IPS-15b (cell line): Measurements from ENCODE around the gene SMAP2.

ENCODE experiments used
- H3K27me3 ChIP-seq: one replicate; pipeline ENCODE4 v1.6.1; 2013; ENCODE audit warnings: low read length; ENCODE audit not compliant: control insufficient read depth, insufficient read depth
- H3K36me3 ChIP-seq: one replicate; pipeline ENCODE4 v1.6.1; 2013; ENCODE audit warnings: low read length; ENCODE audit not compliant: control insufficient read depth, insufficient read depth
- H3K4me1 ChIP-seq: one replicate; pipeline ENCODE4 v1.6.1; 2013; ENCODE audit warnings: mild to moderate bottlenecking, low read length; ENCODE audit not compliant: control insufficient read depth, insufficient read depth
- H3K4me3 ChIP-seq: one replicate; pipeline ENCODE4 v1.5.1; 2013; ENCODE audit warnings: low read depth, low read length
- H3K9ac ChIP-seq: one replicate; pipeline ENCODE4 v1.6.1; 2013; ENCODE audit warnings: low read depth, mild to moderate bottlenecking, low read length
- H3K9me3 ChIP-seq: one replicate; pipeline ENCODE4 v1.6.1; 2013; ENCODE audit warnings: mild to moderate bottlenecking, low read length; ENCODE audit not compliant: control insufficient read depth, insufficient read depth

SMAP2 gene

DNA sequence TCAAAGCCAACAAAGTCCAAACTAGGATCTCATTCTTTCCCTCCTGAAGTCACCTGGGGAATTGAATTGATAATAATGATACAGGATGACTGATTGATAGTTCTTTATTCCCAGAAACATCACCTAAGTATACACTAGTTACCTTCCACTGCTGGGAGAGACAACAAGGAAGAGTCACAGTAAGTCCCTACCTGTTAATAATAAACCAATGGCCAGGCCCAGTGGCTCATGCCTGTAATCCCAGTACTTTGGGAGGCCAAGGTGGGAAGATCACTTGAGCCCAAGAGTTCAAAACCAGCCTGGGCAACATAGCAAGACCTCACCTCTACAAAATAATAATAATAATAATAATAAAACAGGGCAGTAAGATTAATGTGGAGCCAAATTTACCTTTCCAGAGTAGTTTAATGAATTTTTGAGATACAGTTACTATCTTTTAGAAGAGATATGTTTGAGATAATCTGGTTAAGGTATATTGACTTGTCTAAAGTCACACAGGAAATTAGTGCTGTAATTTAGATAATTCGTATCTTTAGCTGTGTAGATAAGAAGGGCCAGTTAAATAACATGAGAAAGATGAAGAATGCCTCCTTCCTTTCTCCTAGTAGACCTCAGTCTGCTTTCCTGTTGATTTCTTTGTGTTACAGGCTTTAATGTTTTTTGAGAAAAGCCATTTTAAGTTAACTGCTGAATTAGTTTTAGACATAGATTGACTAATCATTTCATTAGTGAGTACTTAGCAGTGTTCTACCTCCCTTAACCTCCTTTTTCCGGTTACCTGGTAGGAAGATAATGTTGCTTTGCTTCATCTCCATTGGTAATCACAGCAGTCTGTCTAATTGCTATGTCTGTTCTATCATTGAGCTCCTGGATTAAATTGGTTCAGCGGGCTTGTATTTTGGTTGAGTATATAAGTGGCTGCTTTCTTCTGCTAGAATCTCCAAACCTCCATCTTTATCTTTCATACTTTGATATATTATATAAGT, 22.0 kb downstream of the SMAP2 start:
- Histone ChIP-seq H3K9me3 (no peaks in the 10 kb centered on the region), H3K4me3 (no peak overlapping the region), H3K27me3 (no peaks in the 10 kb centered on the region), H3K9ac (no peak overlapping the region), H3K36me3 (no peaks in the 10 kb centered on the region), H3K4me1 (no peaks in the 10 kb centered on the region)

DNA sequence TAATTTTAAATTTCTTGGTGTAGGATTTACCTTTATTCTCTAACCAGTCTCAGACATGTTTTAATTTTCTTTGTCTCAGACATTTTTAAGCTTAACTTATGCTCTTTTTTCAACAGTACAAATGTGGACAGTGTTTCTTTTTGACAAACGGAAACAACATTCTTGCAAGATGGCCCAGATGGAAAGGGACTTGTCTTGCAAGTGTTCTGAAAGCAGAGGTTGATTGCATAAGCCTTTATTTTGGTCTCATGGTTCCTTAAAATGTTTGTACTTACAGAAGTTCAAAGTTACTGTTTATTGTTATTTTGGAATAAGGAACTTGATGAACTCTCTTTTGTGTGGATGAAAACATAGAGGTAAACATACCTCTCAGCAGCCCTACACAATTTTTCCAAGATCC, 22.9 kb downstream of the SMAP2 start:
- no peak overlapping the region for H3K9ac ChIP-seq
- H3K4me3 ChIP-seq: no peak overlapping the region
- no peaks in the 10 kb centered on the region for H3K36me3 ChIP-seq
- no peaks in the 10 kb centered on the region for H3K27me3 ChIP-seq
- H3K9me3 ChIP-seq: no peaks in the 10 kb centered on the region
- no peaks in the 10 kb centered on the region for H3K4me1 ChIP-seq

DNA sequence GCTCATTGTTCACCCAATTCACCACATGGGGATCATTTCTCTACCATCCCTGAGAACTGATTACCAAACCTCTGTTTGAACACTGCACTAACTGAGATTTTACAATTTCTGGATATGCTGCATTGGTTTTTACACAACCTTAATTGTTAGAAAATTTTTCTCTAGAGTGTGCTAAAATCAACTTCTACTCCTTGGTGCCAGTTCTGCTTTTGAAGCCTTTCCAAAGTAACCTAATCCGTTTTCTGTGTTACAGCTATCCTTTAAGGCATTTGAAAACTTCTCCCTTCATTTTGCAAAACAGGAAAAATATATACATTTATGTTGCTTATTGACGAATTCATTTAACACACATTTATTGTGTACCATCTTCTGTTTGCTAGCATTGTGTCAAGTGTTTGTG, 23.7 kb downstream of the SMAP2 start:
- no peaks in the 10 kb centered on the region for H3K4me1 ChIP-seq
- H3K9ac ChIP-seq: no peak overlapping the region

DNA sequence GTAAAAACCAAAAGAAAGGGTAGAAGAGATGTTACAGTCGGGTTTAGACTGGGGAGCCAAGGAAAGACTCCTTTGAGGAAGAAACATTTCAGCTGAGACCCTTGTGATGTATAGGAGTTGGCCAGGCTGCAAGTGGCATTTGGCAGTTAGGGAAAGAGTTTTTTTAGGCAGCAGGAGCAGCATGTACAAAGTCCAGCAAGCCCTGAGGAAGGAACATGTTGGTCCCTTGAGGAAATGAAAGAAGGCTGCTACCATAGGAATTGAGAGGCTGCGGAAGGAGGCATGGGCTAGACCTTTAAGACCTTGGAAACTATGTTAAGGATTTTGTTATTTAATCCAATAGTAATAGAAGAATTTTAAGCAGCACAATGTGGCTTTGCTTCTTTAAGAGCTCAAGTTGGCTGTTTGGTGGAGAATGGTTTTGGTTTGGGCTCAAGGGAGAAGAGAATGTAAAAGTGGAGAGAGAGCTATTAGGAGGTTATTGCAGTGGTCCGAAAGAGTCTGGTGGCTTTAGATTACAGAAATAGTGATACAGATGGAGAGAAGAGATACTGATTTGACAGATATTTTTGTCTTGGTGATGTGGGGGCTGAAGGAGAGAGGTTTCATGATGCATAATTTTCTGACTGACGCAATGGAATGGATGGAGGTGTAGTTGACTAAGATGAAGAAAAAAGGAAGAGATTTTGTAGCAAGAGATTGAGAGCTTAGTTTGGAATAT, 26.6 kb downstream of the SMAP2 start:
- Histone ChIP-seq H3K27me3 (no peaks in the 10 kb centered on the region), H3K36me3 (no peaks in the 10 kb centered on the region), H3K4me3 (no peak overlapping the region), H3K9me3 (no peaks in the 10 kb centered on the region), H3K9ac (no peak overlapping the region), H3K4me1 (no peaks in the 10 kb centered on the region)

More for the DNA sequence above, 23.7 kb downstream of the SMAP2 start:
- Histone ChIP-seq H3K36me3 (no peaks in the 10 kb centered on the region), H3K9me3 (no peaks in the 10 kb centered on the region), H3K27me3 (no peaks in the 10 kb centered on the region), H3K4me3 (no peak overlapping the region)

DNA sequence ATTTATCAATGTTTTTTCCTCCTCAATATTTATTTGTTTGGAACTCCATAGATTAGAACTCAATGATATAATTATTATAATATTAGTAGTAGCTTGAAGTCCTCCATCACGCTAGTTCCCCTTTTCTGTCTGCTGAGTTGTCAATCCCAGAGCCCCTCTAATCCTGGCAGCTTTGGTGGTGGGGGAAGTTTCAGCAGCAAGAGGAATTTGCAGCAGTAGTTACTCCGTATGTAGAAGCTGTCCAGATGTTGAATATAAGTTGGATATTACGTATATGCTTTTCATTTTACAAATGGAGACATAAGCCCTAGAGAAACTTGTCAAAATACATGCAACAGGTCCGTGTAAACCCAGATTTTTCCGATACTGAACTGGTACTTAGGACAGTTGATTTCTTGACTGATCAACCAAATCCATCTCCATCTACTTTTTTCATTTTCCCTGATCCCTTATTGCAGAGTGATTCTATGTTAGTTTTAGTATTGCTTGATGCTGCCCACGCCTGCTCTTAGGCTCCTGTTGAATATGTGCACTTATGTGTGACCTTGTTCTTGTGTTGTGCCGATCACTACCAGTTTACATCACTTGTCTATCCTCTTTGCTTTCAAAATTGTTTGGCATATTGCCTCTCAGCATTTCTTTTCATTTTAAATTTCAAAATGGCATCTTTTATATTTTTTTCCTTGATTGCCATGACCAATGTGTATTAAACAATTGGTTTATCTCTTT, 28.1 kb downstream of the SMAP2 start:
- Histone ChIP-seq H3K9ac (no peak overlapping the region), H3K36me3 (no peaks in the 10 kb centered on the region), H3K4me3 (no peak overlapping the region), H3K9me3 (no peaks in the 10 kb centered on the region), H3K27me3 (no peaks in the 10 kb centered on the region), H3K4me1 (no peaks in the 10 kb centered on the region)

DNA sequence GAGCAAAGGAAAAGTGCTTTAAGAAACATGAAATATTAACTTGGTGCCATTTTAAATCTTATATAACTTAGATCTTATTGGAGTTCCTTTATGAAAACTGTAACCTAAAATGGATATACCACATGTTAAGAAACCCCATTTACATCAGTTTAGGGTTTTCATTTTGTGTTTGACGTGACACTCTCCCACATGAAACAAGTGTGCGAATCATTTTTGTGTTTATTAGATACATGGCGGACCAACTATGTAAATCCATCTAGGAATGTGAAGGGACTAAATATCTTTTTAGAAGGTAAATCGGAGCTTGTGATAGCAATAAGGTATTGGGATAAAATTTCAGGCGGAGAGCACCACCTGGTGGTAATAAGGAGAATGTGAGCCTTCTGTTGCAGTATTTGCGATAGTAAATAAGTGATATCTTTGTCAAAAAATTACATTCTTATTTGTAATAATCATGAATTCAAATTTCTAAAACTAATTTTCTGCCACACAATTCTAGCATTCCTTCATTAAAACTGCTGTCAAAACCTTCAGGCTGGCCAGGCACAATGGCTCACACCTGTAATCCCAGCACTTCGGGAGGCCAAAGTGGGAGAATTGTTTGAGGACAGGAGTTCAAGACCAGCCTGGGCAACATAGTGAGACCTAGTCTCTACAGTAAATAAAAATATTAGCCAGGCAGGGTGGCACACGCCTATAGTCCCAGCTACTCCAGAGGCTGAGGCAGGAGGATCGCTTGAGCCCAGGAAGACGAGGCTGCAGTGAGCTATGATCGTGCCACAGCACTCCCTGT, 31.3 kb downstream of the SMAP2 start:
- H3K9ac ChIP-seq: no peak overlapping the region
- no peaks in the 10 kb centered on the region for H3K9me3 ChIP-seq
- no peak overlapping the region for H3K4me3 ChIP-seq
- H3K4me1 ChIP-seq: peaks cover 5% of the 10 kb centered on the region
- H3K27me3 ChIP-seq: no peaks in the 10 kb centered on the region
- H3K36me3 ChIP-seq: no peaks in the 10 kb centered on the region

DNA sequence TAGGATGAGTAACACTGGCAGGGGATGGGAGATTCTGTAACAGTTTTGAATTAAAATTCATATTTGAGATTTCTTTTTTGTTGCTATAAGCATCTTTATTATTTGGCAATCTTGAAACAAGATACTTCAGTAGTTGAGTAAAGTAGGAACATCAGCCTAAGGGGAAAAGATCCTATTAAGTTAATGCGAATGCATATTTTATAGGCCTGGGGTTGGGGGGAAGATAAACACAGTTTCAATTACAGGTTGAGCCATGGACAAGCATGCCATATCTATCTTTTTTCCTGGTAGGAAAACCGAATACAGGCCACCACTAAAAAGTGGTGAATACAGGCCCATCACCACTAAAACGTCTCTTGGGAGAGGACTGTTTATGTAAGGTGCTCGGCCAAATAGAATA, 32.3 kb downstream of the SMAP2 start:
- no peak overlapping the region for H3K9ac ChIP-seq
- no peaks in the 10 kb centered on the region for H3K36me3 ChIP-seq
- H3K4me3 ChIP-seq: no peak overlapping the region
- H3K27me3 ChIP-seq: no peaks in the 10 kb centered on the region
- no peaks in the 10 kb centered on the region for H3K9me3 ChIP-seq
- H3K4me1 ChIP-seq: peaks cover 5% of the 10 kb centered on the region

DNA sequence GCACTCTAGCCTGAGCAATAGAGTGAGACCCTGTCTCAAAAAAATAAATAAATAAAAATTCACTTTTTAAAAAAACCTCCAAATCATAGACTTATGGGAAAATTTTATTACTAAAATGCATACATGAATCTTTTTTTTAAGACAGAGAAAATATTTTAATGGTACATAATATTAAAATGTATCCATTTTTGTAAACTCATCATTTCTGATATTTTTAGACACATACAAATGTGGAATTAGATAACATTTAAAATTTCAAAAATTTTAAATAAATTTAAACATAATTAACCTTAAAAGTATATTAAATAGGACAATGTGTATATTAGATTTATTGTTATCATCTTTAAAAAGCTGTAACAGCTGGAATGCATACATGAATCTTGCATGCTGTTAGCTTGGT, 33.9 kb downstream of the SMAP2 start:
- no peaks in the 10 kb centered on the region for H3K27me3 ChIP-seq
- peaks cover 5% of the 10 kb centered on the region for H3K4me1 ChIP-seq
- H3K4me3 ChIP-seq: no peak overlapping the region
- H3K36me3 ChIP-seq: no peaks in the 10 kb centered on the region
- H3K9me3 ChIP-seq: no peaks in the 10 kb centered on the region
- no peak overlapping the region for H3K9ac ChIP-seq

DNA sequence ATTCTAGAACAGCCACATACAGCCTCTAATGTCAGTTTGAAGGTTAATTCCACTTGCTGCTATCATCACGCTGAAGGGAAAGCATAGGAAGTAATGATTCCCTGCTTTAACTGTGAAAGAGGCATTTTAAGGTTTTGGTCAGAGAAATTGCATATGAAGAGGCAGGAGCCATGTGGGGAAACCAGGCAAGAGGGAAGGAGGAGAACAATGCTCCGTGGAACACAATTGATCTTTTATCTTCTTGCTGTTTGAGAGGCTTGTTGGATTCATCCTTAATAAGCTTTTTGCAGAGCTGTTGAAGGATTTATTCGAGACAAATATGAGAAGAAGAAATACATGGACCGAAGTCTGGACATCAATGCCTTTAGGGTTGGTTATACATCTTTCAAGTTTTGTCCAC, 35.9 kb downstream of the SMAP2 start:
- Histone ChIP-seq H3K27me3 (no peaks in the 10 kb centered on the region), H3K9ac (no peak overlapping the region), H3K4me1 (peaks cover 5% of the 10 kb centered on the region), H3K36me3 (no peaks in the 10 kb centered on the region), H3K9me3 (no peaks in the 10 kb centered on the region), H3K4me3 (no peak overlapping the region)

DNA sequence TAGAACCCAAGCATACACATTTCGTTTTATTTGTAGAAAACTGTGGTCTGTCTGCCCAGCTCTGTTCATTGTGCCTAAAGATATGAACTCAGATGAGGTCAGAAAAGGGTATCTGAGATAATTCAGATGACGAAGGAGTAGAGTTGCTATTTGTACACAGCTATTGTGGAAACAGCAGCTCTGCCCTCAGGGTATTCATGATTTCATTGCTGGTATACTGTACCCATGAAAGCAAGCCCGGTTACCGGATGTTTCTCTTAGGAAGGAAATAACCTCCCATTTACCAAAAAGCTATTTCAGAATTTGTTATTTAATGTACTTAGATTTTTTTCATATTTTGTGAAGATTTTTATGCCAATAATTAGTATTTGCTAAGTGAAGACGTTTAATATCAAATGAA, 37.8 kb downstream of the SMAP2 start:
- Histone ChIP-seq H3K36me3 (no peaks in the 10 kb centered on the region), H3K4me3 (no peak overlapping the region), H3K9ac (no peak overlapping the region), H3K4me1 (peaks cover 5% of the 10 kb centered on the region), H3K9me3 (no peaks in the 10 kb centered on the region), H3K27me3 (no peaks in the 10 kb centered on the region)

DNA sequence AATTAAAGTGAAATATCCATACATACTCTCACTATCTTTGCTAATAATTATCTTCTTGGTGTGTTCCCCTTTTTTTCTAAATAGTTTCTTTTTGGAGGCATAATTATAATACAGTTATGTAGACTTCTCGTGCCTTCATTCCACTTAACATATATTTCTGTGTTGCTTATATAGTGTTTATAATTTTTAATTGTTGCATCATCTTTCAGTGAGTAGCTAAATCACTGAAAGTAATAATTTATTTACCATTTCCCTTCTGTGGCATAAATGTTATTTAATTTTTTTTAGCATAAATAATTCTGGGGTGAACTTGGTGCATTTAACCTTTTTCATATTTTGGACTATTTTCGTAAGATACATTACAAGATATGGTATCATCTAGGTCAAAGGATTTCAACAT, 38.3 kb downstream of the SMAP2 start:
- Histone ChIP-seq H3K9ac (no peak overlapping the region), H3K36me3 (no peaks in the 10 kb centered on the region), H3K27me3 (no peaks in the 10 kb centered on the region), H3K4me3 (no peak overlapping the region), H3K9me3 (no peaks in the 10 kb centered on the region), H3K4me1 (peaks cover 5% of the 10 kb centered on the region)
